Measurements from ENCODE around the gene ATP23.

GRCh38 chr12:57954768-57955167, 13.4 kb downstream of the ATP23 start:
- no peak for TF ChIP-seq POLR2AphosphoS5 (IDR thresholded peaks at IDR 0.05; ENCODE audit: borderline replicate concordance, low read depth, low read length)
- no peak for TF ChIP-seq EZH2 (IDR thresholded peaks at IDR 0.05)
- no peak for TF ChIP-seq FOXP2 (optimal IDR thresholded peaks at IDR 0.05; ENCODE audit: control extremely low read depth, extremely low read length, insufficient read depth)

Data from SK-N-MC (cell line).